NCI-H146 treated with DMSO at 0.1 percent for 48 hours (cell line): Measurements from ENCODE around the gene BICD1.

Experiments used
- DNase-seq: peaks from one replicate; lab custom pipeline; 2025; ENCODE audit not compliant: unreplicated experiment; lab: John Stamatoyannopoulos, UW

BICD1 gene

GRCh38 chr12:32398816-32399369 lies 292.2 kb downstream of the BICD1 start:
- no peak for DNase-seq

- DNase-seq = peak; percentile 93
These were observed 292.9 kb downstream of the BICD1 start, which contains the start of gene FGD4 for GRCh38 chr12:32399370-32400113. FGD4 (plus strand) TSS chr12:32399558.

- no peak for DNase-seq
These were observed 293.5 kb downstream of the BICD1 start for GRCh38 chr12:32400114-32400672.

GRCh38 chr12:32400866-32401265 lies 294.2 kb downstream of the BICD1 start:
- DNase-seq = no peak

GRCh38 chr12:32402170-32402569 lies 295.5 kb downstream of the BICD1 start:
- no peak for DNase-seq

- no peak for DNase-seq
These were observed 296.3 kb downstream of the BICD1 start for GRCh38 chr12:32402946-32403345.

- no peak for DNase-seq
These were observed 301.1 kb downstream of the BICD1 start for GRCh38 chr12:32407795-32408194.

- no peak for DNase-seq
These were observed 306.8 kb downstream of the BICD1 start for GRCh38 chr12:32413412-32413811.

GRCh38 chr12:32418221-32418620 lies 311.6 kb downstream of the BICD1 start:
- DNase-seq = no peak

- no peak for DNase-seq
These were observed 312.4 kb downstream of the BICD1 start for GRCh38 chr12:32418903-32419519.

- no peak for DNase-seq
These were observed 312.9 kb downstream of the BICD1 start for GRCh38 chr12:32419520-32419960.

GRCh38 chr12:32420356-32420755 lies 313.7 kb downstream of the BICD1 start:
- no peak for DNase-seq

GRCh38 chr12:32423559-32423958 lies 316.9 kb downstream of the BICD1 start:
- no peak for DNase-seq

- no peak for DNase-seq
These were observed 324.4 kb downstream of the BICD1 start for GRCh38 chr12:32431025-32431424.
